Muscle of back (tissue), 13 donors: ENCODE data around the gene CXCR5. TPM values are rescaled to one million over a fixed set of nuclear protein-coding genes. Genes with fewer than 3 reads are reported as not detected.
"Not testable (repeated sequence)": the region's sequence is repeated elsewhere in the genome, so short reads cannot be mapped to it uniquely, and the experiment has no call there.

Experiments
- DNase-seq, 3 donors: peaks; one replicate each; pipeline versions ENCODE4 v3.0.0 to v3.0.0-alpha.2; 2013
- long read RNA-seq, 9 donors: transcript quantifications; one replicate each; lab custom pipeline, GENCODE V29; 2026
- polyA plus RNA-seq, 10 donors: library from polyadenylated mRNA; unstranded; fragments of 120-200 nt; gene quantifications; one replicate each; pipeline ENCODE4 v1.2.1, GENCODE V29; 2013; ENCODE audit not compliant: insufficient read length in 10 of 10

CXCR5 gene
- polyA plus RNA-seq: under 1 TPM in 5 of 10 donors, not detected in 5; 0.04 to 0.11 (median 0.06) TPM
- long read RNA-seq, donor 1, partial matches to known transcripts: 45 of 45 reads
- long read RNA-seq, donor 1, other reads (novel, unspliced or antisense): 0 of 45 reads
- long read RNA-seq, donor 2, partial matches to known transcripts: 26 of 40 reads
- long read RNA-seq, donor 2, other reads (novel, unspliced or antisense): 14 of 40 reads
- long read RNA-seq, donor 3: 0 reads
- long read RNA-seq, donor 4, partial matches to known transcripts: 27 of 27 reads
- long read RNA-seq, donor 4, other reads (novel, unspliced or antisense): 0 of 27 reads
- long read RNA-seq, donor 5, partial matches to known transcripts: 117 of 130 reads
- long read RNA-seq, donor 5, other reads (novel, unspliced or antisense): 13 of 130 reads
- long read RNA-seq, donor 6, partial matches to known transcripts: 55 of 55 reads
- long read RNA-seq, donor 6, other reads (novel, unspliced or antisense): 0 of 55 reads
- long read RNA-seq, donor 7: 0 reads
- long read RNA-seq, donor 8: 0 reads
- long read RNA-seq, donor 9: 0 reads

- no peak for DNase-seq
Measured at GRCh38 chr11:118883368-118884071, at the start of gene CXCR5. Gene CXCR5, plus strand, starts transcription at chr11:118883892. Its CDS starts 50 bp downstream, at chr11:118883942.

DNA sequence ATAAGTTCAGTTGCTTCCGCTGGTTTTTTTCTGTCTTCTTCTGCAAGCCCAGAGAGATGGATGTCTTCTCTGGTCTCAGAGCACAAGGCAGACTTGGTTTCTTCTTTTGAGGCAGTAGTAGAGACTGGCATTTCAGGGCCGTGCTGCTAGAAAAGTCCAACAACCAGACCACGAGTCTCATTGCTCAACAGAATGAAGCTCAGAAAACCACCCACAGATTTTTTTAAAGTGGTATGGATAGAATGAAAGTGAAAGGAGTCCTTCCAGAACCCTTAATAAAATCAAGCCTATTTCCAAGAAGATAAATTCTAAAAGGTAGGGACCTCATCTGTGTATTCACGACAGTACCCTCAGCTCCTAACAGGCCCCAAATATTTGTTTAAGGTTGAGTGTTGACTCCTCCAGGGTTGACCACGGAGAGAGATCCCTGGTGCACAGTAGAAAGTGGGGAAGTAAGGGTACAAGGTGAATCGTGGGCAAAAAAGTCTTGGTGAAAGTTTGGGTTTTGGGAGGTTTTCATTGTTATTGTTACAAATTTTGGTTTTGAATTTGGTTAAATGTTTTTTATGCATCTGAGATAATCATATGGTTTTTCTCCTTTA lies 49.2 kb upstream of the CXCR5 start:
- peak in 1 of 3 donors; percentile 13 for DNase-seq

DNA sequence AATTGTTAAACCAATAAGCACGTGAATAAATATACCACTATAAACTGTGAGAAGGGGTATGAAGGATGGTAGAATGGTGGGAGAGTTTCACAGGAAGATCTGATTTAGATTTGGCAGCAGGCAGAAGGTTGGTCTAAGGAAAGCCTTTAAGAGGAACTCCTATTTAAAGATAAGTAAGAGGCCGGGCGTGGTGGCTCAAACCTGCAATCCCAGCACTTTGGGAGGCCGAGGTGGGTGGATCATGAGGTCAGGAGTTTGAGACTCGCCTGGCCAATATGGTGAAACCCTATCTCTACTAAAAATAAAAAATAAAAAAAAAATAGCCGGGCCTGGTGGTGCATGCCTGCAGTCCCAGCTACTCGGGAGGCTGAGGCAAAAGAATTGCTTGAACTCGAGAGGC lies 45.8 kb upstream of the CXCR5 start:
- no peak for DNase-seq

DNA sequence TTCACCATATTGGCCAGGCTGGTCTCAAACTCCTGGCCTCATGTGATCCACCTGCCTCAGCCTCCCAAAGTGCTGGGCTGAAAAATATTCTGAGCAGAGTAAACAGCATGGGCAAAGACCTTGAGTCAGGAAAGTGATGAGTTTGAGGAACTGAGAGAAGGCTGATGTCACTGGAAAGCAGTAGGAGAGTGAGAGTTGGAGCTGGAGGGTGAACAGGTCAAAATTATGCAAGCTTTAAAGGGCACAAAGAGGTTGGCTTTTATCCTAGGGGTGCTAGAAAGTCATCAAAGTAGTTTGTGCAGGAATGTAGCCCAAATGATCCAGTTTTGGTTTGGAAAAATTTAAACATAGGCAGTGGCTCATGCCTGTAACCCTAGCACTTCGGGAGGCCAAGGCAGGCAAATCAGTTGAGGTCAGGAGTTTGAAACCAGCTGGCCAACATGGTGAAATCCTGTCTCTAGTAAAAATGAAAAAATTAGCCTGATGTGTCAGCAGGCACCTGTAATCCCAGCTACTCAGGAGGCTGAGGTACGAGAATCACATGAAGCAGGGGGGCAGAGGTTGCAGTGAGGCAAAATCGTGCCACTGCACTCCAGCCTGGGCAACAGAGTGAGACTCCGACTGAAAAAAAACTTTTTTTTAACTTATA lies 44.7 kb upstream of the CXCR5 start:
- peak in 1 of 3 donors; percentile 17 for DNase-seq

DNA sequence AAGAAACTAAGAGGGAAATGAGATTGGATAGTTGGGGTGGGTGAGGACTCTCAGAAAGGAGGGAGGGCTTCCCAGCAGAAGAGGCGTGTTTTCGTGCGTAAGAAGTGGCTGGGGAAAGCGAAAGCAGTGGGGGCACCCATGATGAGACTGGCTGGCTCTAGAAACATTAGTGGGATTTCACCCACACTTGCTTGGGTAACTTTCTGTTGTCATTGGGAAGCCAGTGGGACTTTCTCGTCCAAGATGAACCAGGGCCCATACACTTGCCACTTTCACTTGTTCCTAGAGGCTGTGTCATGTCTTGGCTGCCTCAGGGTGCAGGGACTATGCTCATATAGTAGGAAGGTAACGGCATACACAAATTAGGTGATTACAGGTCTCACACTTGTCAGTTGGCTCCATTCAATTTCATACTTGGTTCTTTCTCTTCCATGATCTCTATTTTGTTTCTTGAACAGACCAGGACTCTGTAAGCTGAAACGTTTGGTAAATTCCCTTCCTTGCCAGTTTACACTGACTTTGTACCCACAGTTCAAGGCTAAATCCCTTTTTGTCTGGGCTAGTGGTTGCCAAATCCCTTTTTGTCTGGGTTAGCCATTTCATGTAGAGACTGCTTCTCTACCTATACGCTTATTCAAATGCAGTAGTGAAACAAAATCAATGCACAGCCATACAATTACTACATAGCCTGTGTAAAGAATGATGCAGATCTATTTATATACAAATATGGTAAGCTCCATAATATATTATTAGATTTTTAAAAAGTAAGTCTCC lies 42.0 kb upstream of the CXCR5 start:
- no peak for DNase-seq

- DNase-seq: no peak
Measured at GRCh38 chr11:118842369-118842768, 41.3 kb upstream of the CXCR5 start.

- not testable (repeated sequence) for DNase-seq
Measured at GRCh38 chr11:118842843-118843242, 40.8 kb upstream of the CXCR5 start.

GRCh38 chr11:118843565-118843964 lies 40.1 kb upstream of the CXCR5 start:
- DNase-seq: no peak

DNA sequence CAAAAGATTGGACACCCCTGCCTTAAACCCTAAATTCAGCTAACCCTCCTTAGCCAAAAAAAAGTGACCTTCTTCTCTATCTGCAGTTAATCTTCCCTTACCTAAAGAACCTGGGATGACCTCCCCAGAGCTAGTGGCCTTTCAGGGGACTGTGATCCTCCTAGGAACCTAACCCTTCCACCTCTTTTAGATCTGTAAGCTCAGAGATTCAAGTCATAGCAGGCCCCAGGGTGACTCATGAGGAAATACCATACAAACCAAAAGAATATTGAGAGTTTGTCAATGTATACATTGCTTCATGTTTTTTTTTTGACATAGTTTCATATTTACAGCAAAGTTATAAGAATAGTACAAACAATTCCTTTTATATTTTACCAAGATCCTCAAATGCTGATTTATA lies 38.3 kb upstream of the CXCR5 start:
- DNase-seq: peak in 1 of 3 donors; percentile 26

GRCh38 chr11:118846181-118846935 lies 37.3 kb upstream of the CXCR5 start:
- no peak for DNase-seq

DNA sequence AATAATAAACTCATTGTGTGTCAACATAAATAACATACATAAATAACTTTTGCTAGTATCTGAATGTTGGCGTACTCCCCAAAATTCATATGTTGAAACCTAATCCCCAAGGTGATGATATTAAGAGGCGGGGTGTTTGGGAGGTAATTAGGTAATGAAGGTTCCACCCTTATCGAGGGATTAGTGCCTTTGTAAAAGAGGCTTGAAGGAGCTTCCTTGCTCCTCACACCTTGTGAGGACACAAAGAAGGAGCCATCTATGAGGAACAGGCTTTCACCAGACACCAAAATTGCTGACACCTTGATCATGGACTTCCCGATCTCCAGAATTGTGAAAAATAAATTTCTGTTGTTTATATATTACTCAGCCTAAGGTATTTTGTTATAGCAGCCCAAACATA lies 33.9 kb upstream of the CXCR5 start:
- DNase-seq: no peak

GRCh38 chr11:118851970-118852369 lies 31.7 kb upstream of the CXCR5 start:
- DNase-seq: no peak

- DNase-seq: no peak
Measured at GRCh38 chr11:118853678-118854077, 30.0 kb upstream of the CXCR5 start.

DNA sequence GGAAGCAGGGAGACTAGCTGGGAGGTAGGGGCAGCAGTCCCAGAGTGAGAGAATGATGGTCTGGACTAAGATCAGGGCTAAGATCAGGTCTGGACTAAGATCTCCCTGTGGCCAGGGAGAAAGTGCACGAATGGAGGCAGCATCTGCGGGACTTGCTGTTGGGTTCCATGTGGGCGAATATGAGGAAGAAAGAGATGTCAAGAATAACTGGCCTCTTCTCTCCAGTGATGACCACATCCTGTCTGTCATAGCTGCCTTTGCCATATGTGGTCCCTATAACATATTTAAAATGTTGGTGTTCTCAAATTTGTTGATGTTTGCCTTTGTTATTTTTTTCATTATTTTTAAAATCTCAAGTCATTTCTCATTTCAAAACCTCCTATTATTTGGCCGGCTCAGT lies 27.4 kb upstream of the CXCR5 start:
- DNase-seq: no peak

DNA sequence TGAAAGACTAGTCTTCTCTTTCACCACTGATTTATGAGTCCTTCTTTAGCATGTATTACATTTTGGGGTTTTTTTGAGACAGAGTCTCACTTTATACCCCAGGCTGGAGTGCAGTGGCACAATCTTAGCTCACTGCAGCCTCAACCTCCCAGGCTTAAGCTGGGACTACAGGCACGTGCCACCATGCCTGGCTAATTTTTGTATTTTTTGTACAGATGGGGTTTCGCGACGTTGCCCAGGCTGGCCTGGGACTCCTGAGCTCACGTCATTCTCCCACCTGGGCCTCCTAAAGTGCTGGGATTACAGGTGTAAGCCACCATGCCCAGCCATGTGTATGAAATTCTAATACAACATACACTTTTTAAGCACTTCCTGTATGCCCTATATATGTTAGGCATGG lies 26.3 kb upstream of the CXCR5 start:
- no peak for DNase-seq

- DNase-seq: no peak
Measured at GRCh38 chr11:118859973-118860372, 23.7 kb upstream of the CXCR5 start.

DNA sequence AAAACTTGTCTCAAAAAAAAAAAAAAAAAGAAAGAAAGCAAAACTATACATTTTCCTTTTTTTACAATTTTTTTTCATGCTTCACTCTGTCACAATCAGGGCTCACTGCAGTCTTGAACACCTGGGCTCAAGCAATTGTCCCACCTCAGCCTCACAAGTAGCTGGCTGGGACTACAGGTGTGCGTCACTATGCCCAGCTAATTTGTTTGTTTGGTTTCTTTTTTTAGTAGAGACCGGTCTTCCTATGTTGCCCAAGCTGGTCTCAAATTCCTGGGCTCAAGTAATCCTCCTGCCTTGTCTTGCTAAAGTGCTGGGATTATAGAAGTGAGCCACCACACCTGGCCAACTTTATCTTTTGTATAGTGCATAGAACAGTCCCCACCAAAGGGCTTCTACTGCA lies 15.0 kb upstream of the CXCR5 start:
- no peak for DNase-seq

DNA sequence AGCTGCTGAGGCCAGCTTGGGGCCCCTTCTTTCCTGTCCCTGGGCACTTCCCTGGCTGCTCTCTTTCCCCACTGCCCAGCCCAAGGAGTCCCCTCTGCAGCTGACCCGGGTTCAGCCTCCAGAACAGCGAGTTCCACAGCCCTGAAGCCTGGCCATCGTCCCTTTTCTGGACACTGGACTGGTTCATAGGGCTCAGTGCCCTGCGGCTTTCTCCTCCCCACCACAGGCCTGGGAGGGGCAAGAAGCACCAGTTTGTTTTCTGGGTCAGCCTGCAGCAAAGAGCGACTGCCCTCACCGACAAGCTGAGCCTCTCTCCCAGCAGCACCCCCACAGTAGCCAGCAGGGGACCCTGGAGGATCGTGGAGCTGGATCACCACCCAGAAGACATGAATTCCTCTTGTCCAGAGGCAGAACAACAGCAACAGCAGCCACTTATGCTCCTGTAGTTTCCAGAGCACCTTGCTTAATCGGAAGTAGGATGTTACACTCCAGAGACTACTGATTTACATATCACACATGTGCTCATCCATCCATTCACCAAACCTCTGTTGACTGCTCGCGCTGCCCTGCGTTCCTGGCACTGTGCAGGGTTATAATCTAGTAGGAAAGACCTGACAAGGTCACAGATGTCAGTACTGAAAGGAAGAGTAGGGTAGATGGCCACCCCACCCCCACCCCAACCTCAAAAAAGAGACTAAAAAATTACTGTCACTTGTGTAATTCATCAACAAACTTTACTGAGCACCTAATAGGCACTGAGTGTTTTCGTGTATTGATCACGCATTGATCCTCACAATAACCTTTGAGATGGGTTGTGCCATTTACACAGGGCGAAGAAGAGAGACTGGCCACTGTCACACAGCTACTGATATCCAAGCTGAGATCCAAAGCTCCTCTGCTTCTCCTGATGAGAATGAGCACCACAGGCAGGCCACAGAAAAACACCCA lies 13.0 kb upstream of the CXCR5 start:
- DNase-seq: no peak

- DNase-seq: no peak
Measured at GRCh38 chr11:118872403-118872821, 11.3 kb upstream of the CXCR5 start.
